ENCODE data around the gene SPDYE3. TPM values are rescaled to one million over a fixed set of nuclear protein-coding genes. Genes with fewer than 3 reads are reported as not detected.
"Not testable (repeated sequence)": the region's sequence is repeated elsewhere in the genome, so short reads cannot be mapped to it uniquely, and the experiment has no call there.

Gene SPDYE3
- total RNA-seq (not detected), total RNA-seq (0 reads per million in 2 donors)

GRCh38 chr7:100307402-100307801, at the start of gene SPDYE3:
SPDYE3 (plus strand) TSS chr7:100307702; CDS start chr7:100307886, 184 bp downstream.
- DNase-seq; H3K36me3 Mint-ChIP-seq (ENCODE audit: low read depth); H3K9me3 ChIP-seq (ENCODE audit: control insufficient read depth, low read length, poor library complexity, severe bottlenecking); H3K27ac Mint-ChIP-seq; ATAC-seq; H3K4me1 Mint-ChIP-seq; H3K4me3 Mint-ChIP-seq; H3K27me3 Mint-ChIP-seq: not testable (repeated sequence)

GRCh38 chr7:100259984-100260383, 47.5 kb upstream of the SPDYE3 start:
- H3K27ac Mint-ChIP-seq; H3K9me3 ChIP-seq (ENCODE audit: control insufficient read depth, low read length, poor library complexity, severe bottlenecking); DNase-seq; H3K4me1 Mint-ChIP-seq; H3K36me3 Mint-ChIP-seq (ENCODE audit: low read depth); ATAC-seq; H3K4me3 Mint-ChIP-seq; H3K27me3 Mint-ChIP-seq: not testable (repeated sequence)

GRCh38 chr7:100262896-100263295, 44.6 kb upstream of the SPDYE3 start:
- not testable (repeated sequence) for H3K4me3 Mint-ChIP-seq, H3K27ac Mint-ChIP-seq

GRCh38 chr7:100264223-100264622, 43.3 kb upstream of the SPDYE3 start:
- H3K4me3 Mint-ChIP-seq; H3K27ac Mint-ChIP-seq; ATAC-seq; H3K9me3 ChIP-seq (ENCODE audit: control insufficient read depth, low read length, poor library complexity, severe bottlenecking); H3K36me3 Mint-ChIP-seq (ENCODE audit: low read depth); DNase-seq; H3K27me3 Mint-ChIP-seq: not testable (repeated sequence)
- peaks cover 13% of the 10 kb centered on the region for H3K4me1 Mint-ChIP-seq

More at GRCh38 chr7:100262896-100263295, 44.6 kb upstream of the SPDYE3 start:
- H3K9me3 ChIP-seq (ENCODE audit: control insufficient read depth, low read length, poor library complexity, severe bottlenecking); DNase-seq; H3K27me3 Mint-ChIP-seq; H3K36me3 Mint-ChIP-seq (ENCODE audit: low read depth); H3K4me1 Mint-ChIP-seq; ATAC-seq: not testable (repeated sequence)

- not testable (repeated sequence) for H3K27me3 Mint-ChIP-seq; H3K36me3 Mint-ChIP-seq (ENCODE audit: low read depth); H3K27ac Mint-ChIP-seq; H3K4me3 Mint-ChIP-seq; ATAC-seq; H3K9me3 ChIP-seq (ENCODE audit: control insufficient read depth, low read length, poor library complexity, severe bottlenecking); DNase-seq
- H3K4me1 Mint-ChIP-seq = peaks cover 13% of the 10 kb centered on the region
Measured at GRCh38 chr7:100264669-100265165, 42.8 kb upstream of the SPDYE3 start.

GRCh38 chr7:100265851-100266250, 41.7 kb upstream of the SPDYE3 start:
- peaks cover 16% of the 10 kb centered on the region for H3K4me1 Mint-ChIP-seq
- H3K9me3 ChIP-seq (ENCODE audit: control insufficient read depth, low read length, poor library complexity, severe bottlenecking); DNase-seq; H3K4me3 Mint-ChIP-seq; H3K27me3 Mint-ChIP-seq; ATAC-seq; H3K36me3 Mint-ChIP-seq (ENCODE audit: low read depth); H3K27ac Mint-ChIP-seq: not testable (repeated sequence)

GRCh38 chr7:100266576-100267354, 40.7 kb upstream of the SPDYE3 start:
- Mint-ChIP-seq H3K36me3 (ENCODE audit: low read depth) (no peaks in the 10 kb centered on the region), H3K4me3 (no peak overlapping the region), H3K4me1 (peaks cover 19% of the 10 kb centered on the region), H3K27me3 (no peaks in the 10 kb centered on the region), H3K27ac (no peak overlapping the region)
- no peaks in the 10 kb centered on the region for H3K9me3 ChIP-seq (ENCODE audit: control insufficient read depth, low read length, poor library complexity, severe bottlenecking)
- ATAC-seq (no peak), DNase-seq (no peak)

- ATAC-seq = no peak
- Mint-ChIP-seq H3K4me3 (no peak overlapping the region), H3K4me1 (peaks cover 17% of the 10 kb centered on the region), H3K27ac (no peak overlapping the region), H3K36me3 (ENCODE audit: low read depth) (no peaks in the 10 kb centered on the region), H3K27me3 (no peaks in the 10 kb centered on the region)
- no peak for DNase-seq
- H3K9me3 ChIP-seq (ENCODE audit: control insufficient read depth, low read length, poor library complexity, severe bottlenecking) = no peaks in the 10 kb centered on the region
Measured at GRCh38 chr7:100267648-100268047, 39.9 kb upstream of the SPDYE3 start.

GRCh38 chr7:100268882-100269281, 38.6 kb upstream of the SPDYE3 start:
- not testable (repeated sequence) for H3K27ac Mint-ChIP-seq; ATAC-seq; DNase-seq; H3K27me3 Mint-ChIP-seq; H3K9me3 ChIP-seq (ENCODE audit: control insufficient read depth, low read length, poor library complexity, severe bottlenecking); H3K36me3 Mint-ChIP-seq (ENCODE audit: low read depth)
- Mint-ChIP-seq H3K4me3 (peak overlapping the region; percentile 39), H3K4me1 (peaks cover 17% of the 10 kb centered on the region)

- not testable (repeated sequence) for H3K27me3 Mint-ChIP-seq; H3K9me3 ChIP-seq (ENCODE audit: control insufficient read depth, low read length, poor library complexity, severe bottlenecking); H3K36me3 Mint-ChIP-seq (ENCODE audit: low read depth); DNase-seq; ATAC-seq; H3K27ac Mint-ChIP-seq; H3K4me3 Mint-ChIP-seq
- H3K4me1 Mint-ChIP-seq = peaks cover 17% of the 10 kb centered on the region
Measured at GRCh38 chr7:100269306-100270045, 38.0 kb upstream of the SPDYE3 start.

- ATAC-seq; H3K27me3 Mint-ChIP-seq; DNase-seq; H3K9me3 ChIP-seq (ENCODE audit: control insufficient read depth, low read length, poor library complexity, severe bottlenecking); H3K36me3 Mint-ChIP-seq (ENCODE audit: low read depth): not testable (repeated sequence)
- Mint-ChIP-seq H3K4me1 (peaks cover 21% of the 10 kb centered on the region), H3K4me3 (peak overlapping the region; percentile 86), H3K27ac (peak overlapping the region; percentile 53)
Measured at GRCh38 chr7:100270046-100270918, 37.2 kb upstream of the SPDYE3 start.

GRCh38 chr7:100270941-100271593, 36.4 kb upstream of the SPDYE3 start:
- not testable (repeated sequence) for ATAC-seq; H3K27me3 Mint-ChIP-seq; H3K36me3 Mint-ChIP-seq (ENCODE audit: low read depth); DNase-seq; H3K9me3 ChIP-seq (ENCODE audit: control insufficient read depth, low read length, poor library complexity, severe bottlenecking)
- Mint-ChIP-seq H3K4me3 (peak overlapping the region; percentile 86), H3K4me1 (peaks cover 18% of the 10 kb centered on the region), H3K27ac (peak overlapping the region; percentile 53)

Data from T-helper 17 cell (primary cell).